ENCODE results near the gene ANKRD28. TPM values are rescaled to one million over a fixed set of nuclear protein-coding genes. Genes with fewer than 3 reads are reported as not detected.
"Not testable (repeated sequence)": the region's sequence is repeated elsewhere in the genome, so short reads cannot be mapped to it uniquely, and the experiment has no call there.

The ANKRD28 gene
- total RNA-seq, 2 experiments from 2014 or later, result 52.9 to 59.9 TPM

- Histone ChIP-seq H3K79me2 (ENCODE audit: insufficient read depth, low read depth, low read length) (no peaks in the 10 kb centered on the region), H3K27ac (ENCODE audit: low read depth, low read length, poor library complexity, severe bottlenecking) (no peak overlapping the region), H4K20me1 (ENCODE audit: insufficient read depth, low read length) (no peaks in the 10 kb centered on the region), H3K36me3 (ENCODE audit: insufficient read depth, low read length) (peaks cover 35% of the 10 kb centered on the region), H3K4me3 (ENCODE audit: low read depth, low read length, poor library complexity, severe bottlenecking) (no peak overlapping the region), H3K9me2 (ENCODE audit: insufficient read depth, low read length) (no peaks in the 10 kb centered on the region), H3K4me2 (ENCODE audit: low read length) (no peak overlapping the region), H2AFZ (ENCODE audit: low read length) (no peak overlapping the region), H3K9me3 (ENCODE audit: low read length) (no peaks in the 10 kb centered on the region), H3K4me1 (ENCODE audit: insufficient read depth, low read length, poor library complexity, severe bottlenecking) (no peaks in the 10 kb centered on the region)
- ChIA-PET POLR2A (interaction anchor here (0.7 to 1.9 kb wide), 6 partner anchors 9 to 560 kb away, joined by 3 to 9 read pairs (median 3); partner anchors contain the start of gene DPH3), CTCF (ENCODE audit: unreplicated experiment) (no interaction called here)
- TF ChIP-seq, protein P1, sequence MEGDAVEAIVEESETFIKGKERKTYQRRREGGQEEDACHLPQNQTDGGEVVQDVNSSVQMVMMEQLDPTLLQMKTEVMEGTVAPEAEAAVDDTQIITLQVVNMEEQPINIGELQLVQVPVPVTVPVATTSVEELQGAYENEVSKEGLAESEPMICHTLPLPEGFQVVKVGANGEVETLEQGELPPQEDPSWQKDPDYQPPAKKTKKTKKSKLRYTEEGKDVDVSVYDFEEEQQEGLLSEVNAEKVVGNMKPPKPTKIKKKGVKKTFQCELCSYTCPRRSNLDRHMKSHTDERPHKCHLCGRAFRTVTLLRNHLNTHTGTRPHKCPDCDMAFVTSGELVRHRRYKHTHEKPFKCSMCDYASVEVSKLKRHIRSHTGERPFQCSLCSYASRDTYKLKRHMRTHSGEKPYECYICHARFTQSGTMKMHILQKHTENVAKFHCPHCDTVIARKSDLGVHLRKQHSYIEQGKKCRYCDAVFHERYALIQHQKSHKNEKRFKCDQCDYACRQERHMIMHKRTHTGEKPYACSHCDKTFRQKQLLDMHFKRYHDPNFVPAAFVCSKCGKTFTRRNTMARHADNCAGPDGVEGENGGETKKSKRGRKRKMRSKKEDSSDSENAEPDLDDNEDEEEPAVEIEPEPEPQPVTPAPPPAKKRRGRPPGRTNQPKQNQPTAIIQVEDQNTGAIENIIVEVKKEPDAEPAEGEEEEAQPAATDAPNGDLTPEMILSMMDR (conservative IDR thresholded peaks at IDR 0.05; ENCODE audit: low read length), result no peak
- TF ChIP-seq EZH2phosphoT487 (IDR thresholded peaks at IDR 0.05; ENCODE audit: borderline replicate concordance, low read depth, low read length), result no peak
- BruUV-seq (replicated peaks), result no TSS peak
- intact Hi-C loops (cut with micrococcal nuclease; ENCODE audit: unreplicated experiment), result no loop called here
- no peak for DNase-seq (ENCODE audit: low spot score)
These were observed 47.6 kb downstream of the ANKRD28 start for GRCh38 chr3:15750143-15750542.

DNA sequence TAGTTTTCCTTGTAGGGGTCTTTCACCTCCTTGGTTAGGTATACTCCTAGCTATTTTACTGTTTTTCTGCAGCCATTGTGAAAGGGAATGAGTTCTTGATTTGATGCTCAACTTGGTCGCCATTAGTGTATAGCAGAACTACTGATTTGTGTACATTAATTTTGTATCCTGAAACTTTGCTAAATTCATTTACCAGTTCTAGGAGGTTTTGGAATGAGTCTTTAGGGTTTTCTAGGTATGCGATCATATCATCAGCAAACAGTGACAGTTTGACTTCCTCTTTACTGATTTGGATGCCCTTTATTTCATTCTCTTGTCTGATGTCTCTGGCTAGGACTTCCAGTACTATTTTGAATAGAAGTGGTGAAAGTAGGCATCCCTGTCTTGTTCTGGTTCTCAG, 51.9 kb downstream of the ANKRD28 start:
- POLR2A ChIA-PET; H3K4me2 ChIP-seq (ENCODE audit: low read length); H3K4me1 ChIP-seq (ENCODE audit: insufficient read depth, low read length, poor library complexity, severe bottlenecking); H3K9me2 ChIP-seq (ENCODE audit: insufficient read depth, low read length); H2AFZ ChIP-seq (ENCODE audit: low read length); H3K79me2 ChIP-seq (ENCODE audit: insufficient read depth, low read depth, low read length); H3K9me3 ChIP-seq (ENCODE audit: low read length); DNase-seq (ENCODE audit: low spot score); H3K27ac ChIP-seq (ENCODE audit: low read depth, low read length, poor library complexity, severe bottlenecking); H3K4me3 ChIP-seq (ENCODE audit: low read depth, low read length, poor library complexity, severe bottlenecking); H4K20me1 ChIP-seq (ENCODE audit: insufficient read depth, low read length); BruUV-seq (replicated peaks); intact Hi-C loops (cut with micrococcal nuclease; ENCODE audit: unreplicated experiment); CTCF ChIA-PET (ENCODE audit: unreplicated experiment): not testable (repeated sequence)
- peaks cover 40% of the 10 kb centered on the region for H3K36me3 ChIP-seq (ENCODE audit: insufficient read depth, low read length)

GRCh38 chr3:15744176-15744575, 53.6 kb downstream of the ANKRD28 start:
- no peak for DNase-seq (ENCODE audit: low spot score)
- Histone ChIP-seq H3K4me2 (ENCODE audit: low read length) (no peak overlapping the region), H3K4me1 (ENCODE audit: insufficient read depth, low read length, poor library complexity, severe bottlenecking) (no peaks in the 10 kb centered on the region), H3K4me3 (ENCODE audit: low read depth, low read length, poor library complexity, severe bottlenecking) (no peak overlapping the region), H3K9me3 (ENCODE audit: low read length) (peaks cover 18% of the 10 kb centered on the region; the same call in 1 of the 2 replicates), H3K36me3 (ENCODE audit: insufficient read depth, low read length) (peaks cover 40% of the 10 kb centered on the region), H3K79me2 (ENCODE audit: insufficient read depth, low read depth, low read length) (no peaks in the 10 kb centered on the region), H4K20me1 (ENCODE audit: insufficient read depth, low read length) (no peaks in the 10 kb centered on the region), H3K9me2 (ENCODE audit: insufficient read depth, low read length) (no peaks in the 10 kb centered on the region), H3K27ac (ENCODE audit: low read depth, low read length, poor library complexity, severe bottlenecking) (no peak overlapping the region), H2AFZ (ENCODE audit: low read length) (no peak overlapping the region)
- no peak for TF ChIP-seq EZH2phosphoT487 (IDR thresholded peaks at IDR 0.05; ENCODE audit: borderline replicate concordance, low read depth, low read length)
- TF ChIP-seq, protein P1 (conservative IDR thresholded peaks at IDR 0.05; ENCODE audit: low read length), result no peak
- ChIA-PET POLR2A (no interaction called here), CTCF (ENCODE audit: unreplicated experiment) (no interaction called here)
- no TSS peak for BruUV-seq (replicated peaks)
- intact Hi-C loops (cut with micrococcal nuclease; ENCODE audit: unreplicated experiment), result no loop called here
